Measurements from ENCODE around the gene APP.
A peak's percentile ranks its signal among the peaks of the same experiment; 100 is the strongest.

APP gene

DNA sequence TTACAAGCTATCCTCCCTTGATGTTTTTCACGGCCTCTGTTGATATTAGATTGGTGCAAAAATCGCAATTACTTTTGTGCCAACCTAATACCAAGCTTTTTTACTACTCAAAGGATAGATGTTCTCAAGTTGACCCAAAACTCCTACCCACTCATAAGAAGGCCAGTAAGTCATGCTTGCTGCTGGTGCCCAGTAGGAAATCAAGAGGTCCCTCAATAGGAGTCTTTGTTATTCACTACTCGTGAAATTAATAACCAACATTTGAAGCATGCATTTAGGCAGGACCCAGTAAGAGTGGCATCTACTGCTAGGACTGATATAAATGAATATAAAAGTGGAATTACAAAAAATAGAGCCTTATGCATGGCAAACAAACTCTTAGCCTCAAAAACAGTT, 52.6 kb downstream of the APP start:
- peaks cover 66% of the 10 kb centered on the region for H3K4me1 Mint-ChIP-seq
- H3K27me3 Mint-ChIP-seq (ENCODE audit: low read depth) = no peaks in the 10 kb centered on the region
- peak overlapping the region in 2 of 3 experiments; percentile 57 to 82 for H3K27ac Mint-ChIP-seq
- H3K36me3 Mint-ChIP-seq (ENCODE audit: low read depth) = peaks cover 13% of the 10 kb centered on the region
- no peak overlapping the region for H3K4me3 Mint-ChIP-seq
- no peaks in the 10 kb centered on the region for H3K9me3 Mint-ChIP-seq
- no peak for TF ChIP-seq CTCF (IDR thresholded peaks at IDR 0.05; ENCODE audit: unreplicated experiment in 3 of 3)

DNA sequence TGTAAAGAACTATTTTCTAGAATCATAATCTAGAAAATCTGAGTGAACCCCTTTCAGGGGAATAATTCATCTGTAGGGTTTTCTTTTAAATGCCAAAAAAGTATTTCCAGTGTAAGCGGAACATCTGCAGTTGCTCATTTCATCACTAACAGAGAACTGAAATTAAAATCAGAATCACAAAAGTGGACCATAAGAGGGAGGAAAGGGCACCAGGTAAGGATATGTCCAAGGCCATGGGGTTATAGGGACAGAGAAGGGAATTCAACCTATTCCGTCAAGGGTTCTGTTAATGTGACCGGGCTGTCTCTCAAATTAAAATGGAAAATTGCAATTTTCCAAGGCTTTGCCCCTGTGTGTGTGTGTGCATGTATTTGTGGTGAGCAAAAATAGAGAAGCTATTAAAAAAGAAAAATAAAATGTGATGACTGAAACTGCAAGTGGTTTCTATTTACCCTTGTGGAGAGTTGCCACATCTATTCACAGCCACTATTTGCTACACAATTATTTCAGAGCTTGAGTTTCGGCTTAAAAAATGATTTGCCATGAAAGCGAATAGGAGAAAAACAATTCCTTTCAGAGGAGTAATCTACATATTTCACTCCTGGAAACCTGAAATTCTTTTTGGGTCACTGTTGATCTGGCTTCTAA, 53.1 kb downstream of the APP start:
- peaks cover 18% of the 10 kb centered on the region for H3K36me3 Mint-ChIP-seq (ENCODE audit: low read depth)
- no peaks in the 10 kb centered on the region for H3K27me3 Mint-ChIP-seq (ENCODE audit: low read depth)
- H3K4me1 Mint-ChIP-seq = peaks cover 66% of the 10 kb centered on the region
- no peak for TF ChIP-seq CTCF (IDR thresholded peaks at IDR 0.05; ENCODE audit: unreplicated experiment in 3 of 3)
- H3K4me3 Mint-ChIP-seq = no peak overlapping the region
- peak overlapping the region in 2 of 3 experiments; percentile 57 to 82 for H3K27ac Mint-ChIP-seq
- H3K9me3 Mint-ChIP-seq = no peaks in the 10 kb centered on the region

- Mint-ChIP-seq H3K9me3 (no peaks in the 10 kb centered on the region), H3K4me3 (peak overlapping the region in 2 of 3 experiments; percentile 11 to 15), H3K27me3 (ENCODE audit: low read depth) (no peaks in the 10 kb centered on the region), H3K4me1 (peaks cover 59% of the 10 kb centered on the region), H3K27ac (peak overlapping the region; percentile 82 to 89 (median 86)), H3K36me3 (ENCODE audit: low read depth) (peaks cover 18% of the 10 kb centered on the region)
- no peak for TF ChIP-seq CTCF (IDR thresholded peaks at IDR 0.05; ENCODE audit: unreplicated experiment in 3 of 3)
Measured at GRCh38 chr21:26116456-26117011, 54.0 kb downstream of the APP start.

DNA sequence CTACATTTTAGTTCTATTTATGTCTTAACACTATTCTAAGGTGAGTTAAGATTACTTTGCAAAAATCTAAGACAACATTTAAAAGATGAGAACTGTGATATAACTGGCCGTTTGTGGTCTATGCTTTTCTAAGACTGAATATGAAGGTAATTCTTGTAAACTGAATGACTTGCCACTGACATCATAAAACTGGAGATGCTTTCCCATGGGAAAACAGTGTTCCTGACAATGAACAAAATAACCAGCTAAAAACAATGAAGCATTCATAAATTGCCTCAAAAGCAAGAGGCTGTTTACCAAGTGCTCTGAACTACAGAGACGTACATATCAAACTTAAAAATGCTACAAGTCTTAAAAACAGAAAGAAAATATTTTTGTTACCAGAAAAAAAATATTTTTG, 54.7 kb downstream of the APP start:
- Mint-ChIP-seq H3K4me1 (peaks cover 58% of the 10 kb centered on the region), H3K27me3 (ENCODE audit: low read depth) (no peaks in the 10 kb centered on the region), H3K4me3 (no peak overlapping the region), H3K36me3 (ENCODE audit: low read depth) (peaks cover 23% of the 10 kb centered on the region), H3K27ac (peak overlapping the region; percentile 50 to 89 (median 82)), H3K9me3 (no peaks in the 10 kb centered on the region)
- TF ChIP-seq CTCF (IDR thresholded peaks at IDR 0.05; ENCODE audit: unreplicated experiment in 3 of 3) = no peak

DNA sequence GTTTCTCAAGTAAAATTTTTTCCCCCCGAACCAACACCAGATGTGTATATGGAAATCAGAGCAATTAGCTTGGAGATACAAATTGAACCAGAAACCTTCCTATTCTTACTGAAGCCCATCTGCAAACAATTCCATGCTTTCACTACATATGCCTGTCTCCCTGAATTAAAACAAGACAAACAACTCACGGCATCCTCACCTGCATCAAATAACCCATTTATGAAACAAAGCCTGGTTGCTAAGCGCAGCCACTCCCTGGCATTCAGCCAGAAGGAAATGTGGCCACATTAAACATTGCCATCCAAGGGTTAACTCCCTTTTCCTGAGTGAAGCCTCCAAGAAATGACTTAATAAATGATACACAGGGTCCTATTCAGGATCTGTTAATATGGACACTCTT, 55.3 kb downstream of the APP start:
- H3K4me1 Mint-ChIP-seq = peaks cover 55% of the 10 kb centered on the region
- H3K9me3 Mint-ChIP-seq = no peaks in the 10 kb centered on the region

More for the DNA sequence above, 55.3 kb downstream of the APP start:
- no peak overlapping the region for H3K4me3 Mint-ChIP-seq
- H3K36me3 Mint-ChIP-seq (ENCODE audit: low read depth) = peaks cover 23% of the 10 kb centered on the region
- H3K27ac Mint-ChIP-seq = peak overlapping the region; percentile 51 to 82 (median 75)
- TF ChIP-seq CTCF (IDR thresholded peaks at IDR 0.05; ENCODE audit: unreplicated experiment in 3 of 3) = no peak
- H3K27me3 Mint-ChIP-seq (ENCODE audit: low read depth) = no peaks in the 10 kb centered on the region

All from nephron (organoid).